Dermis microvascular lymphatic vessel endothelial cell (primary cell): Measurements from ENCODE around the gene PLPPR4. TPM values are rescaled to one million over a fixed set of nuclear protein-coding genes. Genes with fewer than 3 reads are reported as not detected.
A peak's percentile ranks its signal among the peaks of the same experiment; 100 is the strongest.
"Not testable (repeated sequence)": the region's sequence is repeated elsewhere in the genome, so short reads cannot be mapped to it uniquely, and the experiment has no call there.

Source experiments
- DNase-seq, 2 donors: peaks; one replicate each; pipeline versions ENCODE4 v3.0.0 to v3.0.0-alpha.2; 2010; ENCODE audit warnings: low read depth in 2 of 2
- total RNA-seq: library from RNA; depleted of rRNA; stranded (reverse); fragments of >200 nt; gene quantifications from 2 replicates; pipeline ENCODE4 v1.2.1, GENCODE V29; 2014

The PLPPR4 gene, protein sequence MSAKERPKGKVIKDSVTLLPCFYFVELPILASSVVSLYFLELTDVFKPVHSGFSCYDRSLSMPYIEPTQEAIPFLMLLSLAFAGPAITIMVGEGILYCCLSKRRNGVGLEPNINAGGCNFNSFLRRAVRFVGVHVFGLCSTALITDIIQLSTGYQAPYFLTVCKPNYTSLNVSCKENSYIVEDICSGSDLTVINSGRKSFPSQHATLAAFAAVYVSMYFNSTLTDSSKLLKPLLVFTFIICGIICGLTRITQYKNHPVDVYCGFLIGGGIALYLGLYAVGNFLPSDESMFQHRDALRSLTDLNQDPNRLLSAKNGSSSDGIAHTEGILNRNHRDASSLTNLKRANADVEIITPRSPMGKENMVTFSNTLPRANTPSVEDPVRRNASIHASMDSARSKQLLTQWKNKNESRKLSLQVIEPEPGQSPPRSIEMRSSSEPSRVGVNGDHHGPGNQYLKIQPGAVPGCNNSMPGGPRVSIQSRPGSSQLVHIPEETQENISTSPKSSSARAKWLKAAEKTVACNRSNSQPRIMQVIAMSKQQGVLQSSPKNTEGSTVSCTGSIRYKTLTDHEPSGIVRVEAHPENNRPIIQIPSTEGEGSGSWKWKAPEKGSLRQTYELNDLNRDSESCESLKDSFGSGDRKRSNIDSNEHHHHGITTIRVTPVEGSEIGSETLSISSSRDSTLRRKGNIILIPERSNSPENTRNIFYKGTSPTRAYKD
- total RNA-seq = under 0.01 TPM in 1 of 2 replicates, not detected in the other

DNA sequence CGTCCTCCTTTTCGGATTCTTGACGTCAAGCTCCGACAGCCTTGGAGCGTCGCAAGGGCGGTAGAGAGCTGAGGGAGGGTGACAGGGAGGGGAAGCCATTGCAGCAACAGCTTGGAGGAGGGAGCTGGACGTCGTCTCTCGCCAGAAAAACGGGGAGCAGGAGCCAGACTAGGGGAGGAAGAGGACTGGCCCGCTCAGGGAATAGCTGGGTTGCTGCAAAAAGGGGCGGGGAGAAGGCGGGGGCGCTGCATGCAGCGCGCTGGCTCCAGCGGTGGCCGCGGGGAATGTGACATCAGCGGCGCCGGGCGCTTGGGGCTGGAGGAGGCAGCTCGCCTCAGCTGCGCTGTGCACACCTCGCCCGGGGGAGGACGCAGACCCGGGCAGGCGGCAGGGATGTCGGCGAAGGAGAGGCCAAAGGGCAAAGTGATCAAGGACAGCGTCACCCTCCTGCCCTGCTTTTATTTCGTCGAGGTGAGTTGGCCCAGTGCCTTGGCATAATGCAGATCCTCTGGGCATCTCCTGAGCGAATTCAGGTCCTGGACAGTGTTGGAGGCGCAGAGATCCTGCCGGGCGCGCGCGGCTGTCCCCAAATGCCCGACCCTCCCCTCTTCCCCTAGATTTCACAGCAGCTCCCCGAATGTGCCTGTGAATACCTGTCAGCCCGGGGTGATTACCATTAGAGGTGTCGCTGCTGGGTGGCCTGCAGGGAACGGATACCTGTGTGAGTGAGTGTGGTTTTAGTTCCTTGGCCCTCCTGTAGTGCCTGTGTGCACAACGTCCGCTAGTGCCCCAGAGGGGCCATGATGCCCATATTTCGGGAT lies at the start of gene PLPPR4:
TSS of gene PLPPR4 (plus strand) at position 292 of the 821 bp plus-strand sequence. CDS start at position 394, 102 bp downstream.
- peak in 1 of 2 donors; percentile 15 for DNase-seq

- no peak for DNase-seq
Observed at GRCh38 chr1:99216956-99217355, 47.3 kb upstream of the PLPPR4 start.

DNA sequence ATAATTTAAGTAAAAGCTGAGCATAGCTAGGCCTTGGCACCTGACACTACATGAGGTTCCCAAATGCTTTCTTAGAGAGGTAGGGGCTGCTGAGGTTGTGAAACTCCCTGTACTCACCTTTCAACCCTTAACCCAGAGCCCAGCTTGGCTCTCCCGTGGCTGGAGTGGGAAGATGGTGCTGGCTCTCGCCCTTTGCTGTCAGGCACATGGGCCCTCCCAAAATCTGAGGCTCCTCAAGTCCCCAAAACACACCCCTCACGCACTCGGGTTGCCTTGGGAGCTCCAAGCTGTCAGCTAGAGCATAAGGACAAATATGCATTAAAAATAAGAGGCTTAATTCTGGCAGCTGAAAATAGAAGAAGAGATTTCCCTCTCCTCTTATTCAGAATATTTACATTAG lies 46.7 kb upstream of the PLPPR4 start:
- DNase-seq = no peak

DNA sequence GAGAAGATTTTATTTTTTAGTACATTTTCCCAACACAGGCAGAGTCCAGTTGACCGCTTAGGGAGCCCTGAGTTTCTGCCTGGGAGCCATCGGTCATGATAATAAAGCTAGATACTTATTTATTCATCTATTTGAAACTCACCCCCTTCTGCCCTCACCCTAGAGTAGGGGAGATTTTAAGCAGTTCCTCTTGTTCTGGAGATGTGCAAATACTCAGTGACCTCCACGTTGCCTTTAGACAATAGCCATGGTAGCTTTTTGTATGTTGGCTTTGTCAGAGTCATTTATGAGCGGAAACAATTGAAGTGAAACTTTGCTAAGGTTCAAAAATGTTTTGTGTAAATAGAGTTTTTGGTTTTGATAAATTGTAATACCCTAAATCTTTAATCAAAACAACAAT lies 45.7 kb upstream of the PLPPR4 start:
- DNase-seq = no peak

DNA sequence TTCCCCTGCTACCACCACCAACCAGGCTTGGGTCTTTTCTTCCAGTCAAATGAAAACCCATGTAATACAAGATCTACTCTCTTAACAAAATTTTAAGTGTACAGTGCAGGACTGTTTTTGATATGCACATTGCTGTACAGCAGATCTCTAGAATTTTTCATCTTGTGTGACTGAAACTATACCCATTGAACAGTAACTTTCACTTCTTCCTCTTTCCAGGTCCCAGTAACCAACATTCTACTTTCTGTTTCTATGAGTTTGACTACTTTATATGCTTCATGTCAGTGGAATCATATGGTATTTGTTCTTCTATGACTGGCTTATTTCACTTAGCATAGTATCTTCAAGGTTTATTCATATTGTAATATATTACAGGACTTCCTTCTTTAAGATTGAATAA lies 45.3 kb upstream of the PLPPR4 start:
- no peak for DNase-seq

DNA sequence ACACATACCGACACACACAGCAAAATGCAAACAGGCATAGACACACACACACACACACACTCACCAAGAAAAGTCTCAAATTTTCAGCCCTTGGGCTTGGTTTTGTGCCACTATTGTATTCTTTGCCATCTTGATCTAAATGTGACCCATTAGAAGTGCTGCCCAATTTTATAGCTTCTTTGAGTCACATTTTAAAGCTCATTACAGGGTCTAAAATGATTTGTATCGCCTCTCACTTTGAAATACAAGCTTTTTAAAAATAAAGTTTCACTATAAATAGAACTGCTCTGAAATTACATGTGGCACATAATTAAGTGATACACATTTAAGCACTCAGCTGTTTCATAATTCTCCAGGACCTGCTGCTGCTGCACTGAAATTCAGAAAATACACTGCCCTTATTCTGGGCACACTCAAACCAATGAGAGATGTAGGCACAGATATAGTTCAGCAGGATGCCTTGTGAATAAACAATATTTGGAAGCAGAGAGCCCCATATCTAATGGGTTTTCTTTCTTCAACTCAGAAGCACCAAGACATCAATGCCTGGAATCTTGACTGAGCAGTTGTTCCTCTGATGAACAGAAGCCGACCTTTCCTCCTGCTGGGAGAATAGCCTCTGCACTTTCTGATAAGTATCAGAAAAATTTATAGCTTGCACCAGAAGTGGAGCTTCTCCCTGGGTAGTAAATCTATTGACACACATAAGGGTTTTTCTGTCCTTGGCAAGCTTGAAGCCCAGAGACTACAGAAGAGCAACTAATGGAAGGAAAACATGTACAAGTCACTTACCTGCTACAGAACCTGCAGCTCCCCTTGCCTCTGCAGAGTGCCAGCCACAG lies 37.0 kb upstream of the PLPPR4 start:
- no peak for DNase-seq

GRCh38 chr1:99228153-99228552 lies 36.1 kb upstream of the PLPPR4 start:
- no peak for DNase-seq

DNA sequence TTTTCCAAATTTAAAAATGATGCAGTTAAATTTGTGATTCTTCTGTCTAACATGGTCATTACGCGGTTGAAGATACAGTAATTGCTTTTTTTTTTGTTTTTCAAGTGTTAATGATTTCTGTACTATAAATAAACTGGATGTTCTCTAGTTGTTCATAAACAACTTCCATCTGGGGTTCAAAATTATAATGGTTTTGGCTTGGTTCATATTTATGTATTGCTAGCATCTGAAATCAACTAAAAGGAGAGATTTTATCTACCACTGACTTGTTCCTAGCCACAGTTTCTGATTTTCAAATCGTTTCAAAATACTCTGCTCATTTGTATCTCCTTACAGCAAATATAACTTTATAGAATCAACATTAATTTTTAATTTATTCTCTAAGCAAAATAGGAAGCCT lies 35.2 kb upstream of the PLPPR4 start:
- no peak for DNase-seq

DNA sequence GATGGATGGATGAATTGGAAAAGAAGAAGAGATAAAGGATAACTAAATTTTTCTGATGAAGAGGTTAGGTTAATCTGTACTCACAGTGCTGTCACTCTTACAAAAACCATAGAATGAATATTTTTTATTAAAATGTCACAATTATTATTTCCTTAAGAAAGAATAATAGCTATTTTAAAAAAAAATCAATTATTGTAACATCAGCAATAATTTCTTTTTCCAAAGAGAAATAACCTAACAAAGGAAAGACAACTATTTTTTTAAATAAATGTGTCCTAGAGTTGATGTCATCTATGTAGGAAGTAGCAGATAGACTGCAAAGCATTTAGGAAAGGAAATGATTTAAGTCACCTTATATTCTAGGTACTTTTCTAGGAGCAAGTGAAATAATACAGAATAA lies 33.6 kb upstream of the PLPPR4 start:
- DNase-seq = no peak

DNA sequence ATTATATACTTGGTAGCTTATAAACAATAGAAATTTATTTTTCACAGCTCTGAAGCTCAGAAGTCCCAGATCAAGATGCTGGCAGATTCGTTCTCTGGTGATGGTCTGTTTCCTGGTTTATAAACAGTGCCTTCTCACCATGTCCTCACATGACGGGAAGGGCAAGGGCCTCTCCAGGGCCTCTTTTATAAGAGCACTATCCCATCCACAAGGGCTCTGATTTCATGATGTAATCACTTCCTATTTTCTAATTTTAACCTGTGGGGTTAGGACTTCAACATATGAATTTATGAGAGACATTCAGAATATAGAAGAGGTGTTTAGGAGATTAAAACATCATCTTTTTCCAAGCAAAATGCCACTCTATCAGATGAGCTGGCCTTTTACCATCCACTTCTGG lies 32.1 kb upstream of the PLPPR4 start:
- no peak for DNase-seq

DNA sequence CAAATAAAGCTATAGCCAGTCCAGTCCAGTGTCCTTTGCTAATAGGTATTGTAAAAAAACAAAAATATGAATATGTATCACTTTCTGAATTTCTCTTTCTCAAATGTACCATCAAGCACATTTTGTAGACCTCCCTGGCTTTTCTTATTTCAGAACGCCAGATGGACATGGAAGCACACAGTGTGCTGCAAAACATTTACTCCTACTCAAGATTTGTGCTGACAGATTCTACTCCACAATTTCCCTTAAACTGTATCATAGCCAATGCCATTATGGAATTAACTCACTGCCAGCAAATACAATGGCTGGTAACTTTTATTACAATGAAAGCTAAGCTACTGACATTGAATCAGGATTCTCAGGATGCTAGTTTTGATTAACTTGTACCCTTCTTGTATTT lies 30.8 kb upstream of the PLPPR4 start:
- DNase-seq = no peak

GRCh38 chr1:99236756-99237155 lies 27.5 kb upstream of the PLPPR4 start:
- DNase-seq = no peak

DNA sequence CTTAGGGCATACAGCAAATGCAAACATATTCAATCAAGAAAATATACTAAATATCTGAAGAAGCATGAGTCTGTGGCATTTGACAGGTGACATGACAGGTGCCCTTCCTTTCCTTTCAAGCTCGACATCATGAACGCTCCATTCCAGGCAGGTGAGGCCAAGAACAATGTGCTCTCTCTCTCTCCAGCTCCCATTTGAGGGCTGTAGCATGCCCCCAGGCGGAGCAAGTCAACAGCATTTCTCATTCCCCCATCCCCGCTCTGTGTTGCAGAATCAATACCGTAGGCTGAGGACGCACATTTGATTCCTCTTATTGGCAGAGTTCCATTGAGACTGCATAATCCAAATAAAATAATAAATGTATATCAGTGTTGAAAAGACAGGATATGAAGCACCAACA lies 24.6 kb upstream of the PLPPR4 start:
- DNase-seq = no peak

GRCh38 chr1:99240621-99241020 lies 23.7 kb upstream of the PLPPR4 start:
- no peak for DNase-seq

DNA sequence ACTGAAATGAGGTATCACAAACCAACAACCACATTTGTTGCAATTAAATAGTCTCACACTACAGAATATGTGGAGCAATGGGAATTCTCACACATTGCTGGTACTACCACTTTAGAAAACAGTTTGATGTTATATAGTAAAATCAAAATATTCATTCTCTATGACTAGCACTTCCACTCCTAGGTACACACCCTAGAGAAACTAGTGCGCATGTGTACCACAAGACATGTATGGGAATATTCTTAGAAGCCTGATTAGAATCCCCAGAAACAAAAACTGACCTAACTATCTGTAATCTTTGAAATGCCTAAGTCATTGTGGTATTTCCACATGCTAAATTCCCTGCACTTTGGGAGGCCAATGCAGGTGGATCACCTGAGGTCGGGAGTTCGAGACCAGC lies 18.1 kb upstream of the PLPPR4 start:
- DNase-seq = no peak

- no peak for DNase-seq
Observed at GRCh38 chr1:99247199-99247598, 17.1 kb upstream of the PLPPR4 start.

DNA sequence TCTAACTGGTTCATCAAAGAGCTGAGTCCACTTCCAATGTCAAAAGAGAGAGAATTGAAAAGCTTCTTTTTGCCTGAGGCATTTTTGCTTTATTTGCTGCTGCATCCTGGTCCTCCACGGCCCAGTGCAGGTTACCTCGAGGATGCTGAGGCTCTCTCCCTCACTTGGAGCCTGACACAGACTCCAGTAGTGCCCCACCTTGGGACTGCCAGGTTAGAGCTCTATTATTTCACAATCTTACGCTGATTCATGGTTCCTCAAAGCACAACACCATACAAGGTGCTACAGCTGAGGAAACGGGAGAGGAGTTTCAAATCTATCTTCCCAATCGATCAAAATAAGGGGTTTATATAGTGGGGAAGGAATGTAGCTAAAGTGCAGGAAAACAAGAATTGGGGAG lies 13.6 kb upstream of the PLPPR4 start:
- DNase-seq = no peak

GRCh38 chr1:99251308-99251707 lies 13.0 kb upstream of the PLPPR4 start:
- DNase-seq = no peak

DNA sequence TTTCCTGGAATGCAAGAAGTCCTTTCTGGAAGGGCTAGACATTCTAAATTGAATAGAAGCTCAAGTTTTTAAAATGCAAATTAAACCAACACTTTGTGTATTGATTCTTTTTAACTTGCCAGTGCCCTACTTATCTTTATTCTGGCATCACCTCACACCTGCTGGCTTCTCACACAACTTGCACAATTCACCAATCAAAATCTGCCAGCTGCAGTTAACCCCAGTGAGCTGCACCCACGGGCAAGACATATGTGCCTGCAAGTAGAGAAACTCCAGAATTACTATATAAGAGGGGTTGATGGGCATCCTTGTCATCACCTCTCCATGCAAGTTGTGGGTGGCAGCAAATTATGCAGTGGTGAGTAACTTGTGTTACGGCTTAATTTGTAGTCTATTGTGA lies 11.7 kb upstream of the PLPPR4 start:
- no peak for DNase-seq

DNA sequence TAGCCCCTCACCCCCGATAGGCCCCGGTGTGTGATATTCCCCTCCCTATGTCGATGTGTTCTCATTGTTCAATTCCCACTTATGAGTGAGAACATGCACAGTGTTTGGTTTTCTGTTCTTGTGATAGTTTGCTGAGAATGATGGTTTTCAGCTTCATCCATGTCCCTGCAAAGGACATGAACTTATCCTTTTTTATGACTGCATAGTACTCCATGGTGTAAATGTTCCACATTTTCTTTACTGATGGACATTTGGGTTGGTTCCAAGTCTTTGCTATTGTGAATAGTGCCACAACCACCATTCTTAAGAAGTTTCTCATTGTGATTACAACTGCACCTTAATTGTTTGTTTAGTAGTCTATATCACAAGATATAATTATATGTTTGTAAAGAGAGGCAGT lies 3.9 kb upstream of the PLPPR4 start:
- not testable (repeated sequence) for DNase-seq

DNA sequence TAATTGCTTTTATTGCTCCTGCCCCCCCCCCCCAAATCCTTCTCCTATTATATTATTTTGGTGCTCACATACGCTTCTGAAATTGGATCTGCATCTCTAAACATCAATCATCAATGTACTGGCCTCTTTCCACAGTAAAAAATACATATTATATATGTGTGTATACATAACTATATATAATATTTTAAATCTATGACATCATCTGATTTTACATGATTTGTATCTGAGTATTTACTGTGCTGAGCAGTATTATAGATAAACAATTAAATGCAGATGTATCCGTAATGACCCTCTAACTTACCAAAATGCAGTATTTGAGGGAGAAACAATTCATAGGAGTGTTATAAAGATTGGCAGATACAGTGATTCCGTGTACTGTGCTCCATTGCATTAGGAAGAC lies 832 bp downstream of the PLPPR4 start:
- no peak for DNase-seq
